ENCODE data around the gene AKR1C2.

- TF ChIP-seq EZH2 (IDR thresholded peaks at IDR 0.05; ENCODE audit: insufficient read depth, poor library complexity, severe bottlenecking) (no peak), EZH2phosphoT487 (IDR thresholded peaks at IDR 0.05; ENCODE audit: insufficient read depth, low read depth) (no peak)
Measured at GRCh38 chr10:5045095-5045494, 41.4 kb upstream of the AKR1C2 start.
